Frontal cortex (tissue), 4 donors: ENCODE results near the gene NXNL1. TPM values are rescaled to one million over a fixed set of nuclear protein-coding genes. Genes with fewer than 3 reads are reported as not detected.
"Not testable (repeated sequence)": the region's sequence is repeated elsewhere in the genome, so short reads cannot be mapped to it uniquely, and the experiment has no call there.

Experiments
- DNase-seq, 2 donors: peaks; one replicate each; pipeline ENCODE4 v3.0.0; 2012; ENCODE audit warnings: low spot score in 2 of 2
- FAIRE-seq: peaks from 2 replicates; lab custom pipeline; 2012; peaks lifted over from hg19 to GRCh38; lab: Jason Lieb, UNC
- total RNA-seq: library from RNA; depleted of rRNA; stranded (reverse); fragments of >200 nt; gene quantifications from one replicate; pipeline ENCODE4 v1.2.3, GENCODE V29; 2014
- donor health status: control.
- donor health status: control.
- donor health status: control.

NXNL1 gene
- total RNA-seq, 1 donor from 2014 or later, result not detected

- FAIRE-seq (no peak), DNase-seq (no peak)
Observed at GRCh38 chr19:17487284-17488121, 26.8 kb upstream of the NXNL1 start.

- DNase-seq, result no peak
- no peak for FAIRE-seq
Observed at GRCh38 chr19:17486545-17487240, 26.0 kb upstream of the NXNL1 start.

GRCh38 chr19:17484520-17485185 lies 23.9 kb upstream of the NXNL1 start:
- FAIRE-seq, result no peak

GRCh38 chr19:17483605-17484002 lies 22.9 kb upstream of the NXNL1 start:
- no peak for FAIRE-seq
- no peak for DNase-seq

More at GRCh38 chr19:17484520-17485185, 23.9 kb upstream of the NXNL1 start:
- DNase-seq, result no peak

GRCh38 chr19:17482877-17483604 lies 22.3 kb upstream of the NXNL1 start:
- no peak for DNase-seq
- no peak for FAIRE-seq

- no peak for DNase-seq
- FAIRE-seq, result no peak
Observed at GRCh38 chr19:17481986-17482385, 21.3 kb upstream of the NXNL1 start.

- DNase-seq (no peak), FAIRE-seq (no peak)
Observed at GRCh38 chr19:17479325-17479791, 18.6 kb upstream of the NXNL1 start.

- DNase-seq, result peak in 1 of 2 donors; percentile 75
- FAIRE-seq, result peak; percentile 69
Observed at GRCh38 chr19:17475541-17476115, 14.9 kb upstream of the NXNL1 start.

GRCh38 chr19:17475011-17475540 lies 14.3 kb upstream of the NXNL1 start:
- not testable (repeated sequence) for FAIRE-seq

GRCh38 chr19:17473041-17473440 lies 12.3 kb upstream of the NXNL1 start:
- no peak for FAIRE-seq
- DNase-seq, result no peak

More at GRCh38 chr19:17475011-17475540, 14.3 kb upstream of the NXNL1 start:
- not testable (repeated sequence) for DNase-seq

GRCh38 chr19:17471410-17472125 lies 10.8 kb upstream of the NXNL1 start:
- FAIRE-seq (no peak), DNase-seq (no peak)

GRCh38 chr19:17470068-17470841 lies 9.5 kb upstream of the NXNL1 start, which contains the start of gene SLC27A1:
Gene SLC27A1, plus strand, starts transcription at chr19:17470524. Its CDS starts 17 bp downstream, at chr19:17470541.
- FAIRE-seq (peak; percentile 92), DNase-seq (peak; percentile 92 to 94)

GRCh38 chr19:17469481-17470067 lies 8.8 kb upstream of the NXNL1 start:
- no peak for FAIRE-seq
- peak; percentile 68 to 70 for DNase-seq

- no peak for DNase-seq
Observed at GRCh38 chr19:17469092-17469480, 8.4 kb upstream of the NXNL1 start.

GRCh38 chr19:17468302-17469091 lies 7.8 kb upstream of the NXNL1 start:
- no peak for FAIRE-seq
- no peak for DNase-seq

More at GRCh38 chr19:17469092-17469480, 8.4 kb upstream of the NXNL1 start:
- FAIRE-seq, result no peak

- DNase-seq (no peak), FAIRE-seq (no peak)
Observed at GRCh38 chr19:17467471-17468301, 7.0 kb upstream of the NXNL1 start.
